CD4-positive, alpha-beta T cell treated with Interferon gamma for 1 hour (primary cell): ENCODE results near the gene NMS.
A peak's percentile ranks its signal among the peaks of the same experiment; 100 is the strongest.
"Not testable (repeated sequence)": the region's sequence is repeated elsewhere in the genome, so short reads cannot be mapped to it uniquely, and the experiment has no call there.

Experiments used
- DNase-seq: peaks from one replicate; pipeline ENCODE4 v3.0.0-alpha.2; 2020

NMS gene

GRCh38 chr2:100470182-100470581 lies at the start of gene NMS:
NMS (plus strand) TSS chr2:100470482; CDS start chr2:100470489, 7 bp downstream.
- no peak for DNase-seq

- DNase-seq: no peak
Observed at GRCh38 chr2:100422320-100423055, 47.8 kb upstream of the NMS start.

- no peak for DNase-seq
Observed at GRCh38 chr2:100423631-100424030, 46.7 kb upstream of the NMS start.

GRCh38 chr2:100424277-100424875 lies 45.9 kb upstream of the NMS start:
- DNase-seq: no peak

- no peak for DNase-seq
Observed at GRCh38 chr2:100425107-100425506, 45.2 kb upstream of the NMS start.

GRCh38 chr2:100425573-100426383 lies 44.5 kb upstream of the NMS start:
- no peak for DNase-seq

GRCh38 chr2:100426384-100426720 lies 43.9 kb upstream of the NMS start:
- no peak for DNase-seq

GRCh38 chr2:100427111-100427510 lies 43.2 kb upstream of the NMS start:
- DNase-seq: no peak

GRCh38 chr2:100427627-100428258 lies 42.5 kb upstream of the NMS start:
- DNase-seq: peak; percentile 41

GRCh38 chr2:100429726-100430125 lies 40.6 kb upstream of the NMS start:
- DNase-seq: no peak

- no peak for DNase-seq
Observed at GRCh38 chr2:100437751-100438150, 32.5 kb upstream of the NMS start.

- no peak for DNase-seq
Observed at GRCh38 chr2:100446696-100447095, 23.6 kb upstream of the NMS start.

- DNase-seq: no peak
Observed at GRCh38 chr2:100451092-100451491, 19.2 kb upstream of the NMS start.

GRCh38 chr2:100451734-100452133 lies 18.5 kb upstream of the NMS start:
- no peak for DNase-seq

GRCh38 chr2:100453853-100454252 lies 16.4 kb upstream of the NMS start:
- DNase-seq: no peak

- not testable (repeated sequence) for DNase-seq
Observed at GRCh38 chr2:100456357-100456756, 13.9 kb upstream of the NMS start.

GRCh38 chr2:100460904-100461530 lies 9.3 kb upstream of the NMS start:
- DNase-seq: no peak

- DNase-seq: no peak
Observed at GRCh38 chr2:100470898-100471514, 724 bp downstream of the NMS start.

- no peak for DNase-seq
Observed at GRCh38 chr2:100476606-100477005, 6.3 kb downstream of the NMS start.

GRCh38 chr2:100482741-100483140 lies 12.5 kb downstream of the NMS start:
- DNase-seq: no peak

- no peak for DNase-seq
Observed at GRCh38 chr2:100483895-100484294, 13.6 kb downstream of the NMS start.

GRCh38 chr2:100484390-100484789 lies 14.1 kb downstream of the NMS start:
- no peak for DNase-seq

GRCh38 chr2:100485396-100485795 lies 15.1 kb downstream of the NMS start:
- no peak for DNase-seq
